T-cell (primary cell): ENCODE measurements around the gene SENP3. TPM values are rescaled to one million over a fixed set of nuclear protein-coding genes. Genes with fewer than 3 reads are reported as not detected.
A peak's percentile ranks its signal among the peaks of the same experiment; 100 is the strongest.

Experiments used
- ATAC-seq, 4 experiments: fragments of 200-7000 bp in 3 of 4; fragments of 150-1000 bp in 1 of 4; cut with Tn5 transposase; replicated peaks in 1 of 4; 1 replicate in 3 of 4; 2 replicates in 1 of 4; pipeline ENCODE4 v1.10.0; 2021; ENCODE audit warnings: moderate library complexity in 3 of 4, mild to moderate bottlenecking in 2 of 4, moderate number of reproducible peaks in 1 of 4
- CTCF ChIA-PET, 2 donors: fragments of 300-600 bp; sonication (Branson Sonifier 250); formaldehyde crosslinking; loops; one replicate each; lab custom pipeline; 2022; ENCODE audit warnings: antibody characterized with exemption in 2 of 2; lab: Charles Lee
- POLR2A ChIA-PET, 2 donors: fragments of 300-600 bp; sonication (Branson Sonifier 250); formaldehyde crosslinking; loops; one replicate each; lab custom pipeline; 2022; ENCODE audit warnings: antibody characterized with exemption in 2 of 2; lab: Charles Lee
- DNase-seq, 35 experiments: peaks; one replicate each; pipeline versions ENCODE4 v3.0.0 to v3.0.0-alpha.2; 2013 to 2023
- H3K27ac ChIP-seq: one replicate; pipeline ENCODE4 v1.5.1; 2013; ENCODE audit warnings: low read length
- H3K27me3 ChIP-seq, 2 experiments: replicated peaks in 1 of 2; 1 replicate in 1 of 2; 2 replicates in 1 of 2; pipeline versions ENCODE4 v1.6.1 to v1.7.0; 2013; ENCODE audit warnings: low read length in 1 of 2, mixed read lengths in 1 of 2; ENCODE audit not compliant: control insufficient read depth in 2 of 2, insufficient read depth in 2 of 2; ENCODE audit errors: extremely low read depth in 1 of 2
- H3K36me3 ChIP-seq, 2 donors: 1 replicate in 1 of 2; 2 replicates in 1 of 2; pipeline versions ENCODE4 v1.6.1 to v1.7.0; 2013; ENCODE audit warnings: low read length in 1 of 2; ENCODE audit not compliant: control insufficient read depth in 2 of 2, insufficient read depth in 1 of 2; ENCODE audit errors: extremely low read depth in 1 of 2
- H3K4me1 ChIP-seq, 2 experiments: 1 replicate in 1 of 2; 2 replicates in 1 of 2; pipeline versions ENCODE4 v1.6.1 to v1.7.0; 2013; ENCODE audit warnings: low read length in 2 of 2, mixed read lengths in 1 of 2; ENCODE audit not compliant: insufficient read depth in 2 of 2, control insufficient read depth in 1 of 2; ENCODE audit errors: extremely low read depth in 1 of 2
- H3K4me3 ChIP-seq, 2 donors: 1 replicate in 1 of 2; 2 replicates in 1 of 2; pipeline versions ENCODE4 v1.5.1 to v1.7.0; 2013; ENCODE audit warnings: mild to moderate bottlenecking in 2 of 2, low read length in 1 of 2, moderate library complexity in 1 of 2; ENCODE audit not compliant: control insufficient read depth in 1 of 2; ENCODE audit errors: extremely low read depth in 1 of 2
- H3K9me3 ChIP-seq: 2 replicates; pipeline ENCODE4 v1.7.0; 2013
- H3K27ac Mint-ChIP-seq, 2 donors: one replicate each; pipeline ENCODE4 v1.8.0; 2020 to 2021; ENCODE audit warnings: mild to moderate bottlenecking in 2 of 2, mixed read lengths in 2 of 2
- H3K27me3 Mint-ChIP-seq, 2 donors: one replicate each; pipeline ENCODE4 v1.8.0; 2021 to 2022; ENCODE audit warnings: mixed read lengths in 2 of 2
- H3K36me3 Mint-ChIP-seq: one replicate; pipeline ENCODE4 v1.8.0; 2021; ENCODE audit warnings: mixed read lengths
- H3K4me1 Mint-ChIP-seq, 3 donors: one replicate each; pipeline ENCODE4 v1.8.0; 2020 to 2022; ENCODE audit warnings: mixed read lengths in 3 of 3, mild to moderate bottlenecking in 1 of 3
- H3K4me3 Mint-ChIP-seq, 3 donors: one replicate each; pipeline ENCODE4 v1.8.0; 2020 to 2022; ENCODE audit warnings: mild to moderate bottlenecking in 3 of 3, mixed read lengths in 3 of 3, moderate library complexity in 3 of 3
- H3K9me3 Mint-ChIP-seq, 3 donors: one replicate each; pipeline ENCODE4 v1.8.0; 2020 to 2022; ENCODE audit warnings: mixed read lengths in 3 of 3
- WGBS: methylation state at CpG from one replicate; pipeline ENCODE4 v1.1.5; 2013; ENCODE audit warnings: missing lambda C conversion rate; ENCODE audit not compliant: insufficient coverage; 5-methylcytosine and 5-hydroxymethylcytosine counted together
- total RNA-seq, 35 experiments: library from RNA in 6 of 35; stranded (reverse) in 6 of 35; fragments of 120-200 nt in 1 of 35; gene quantifications; one replicate each; pipeline versions ENCODE4 v1.2.1 to v1.2.4 and lab custom pipeline; 2013 to 2026

SENP3 gene
- total RNA-seq, 5 donors from 2014 or later (not counting 1 experiment from before 2014, with no cell fraction given) = 38.7 to 43.3 (median 42.6) TPM

GRCh38 chr17:7587420-7588151 is 25.9 kb downstream of the SENP3 start:
- Mint-ChIP-seq H3K4me3 (no peak overlapping the region), H3K27me3 (no peaks in the 10 kb centered on the region), H3K4me1 (peaks cover 20 to 24% (median 23%) of the 10 kb centered on the region in 3 donors), H3K9me3 (no peaks in the 10 kb centered on the region), H3K36me3 (peaks cover 20% of the 10 kb centered on the region), H3K27ac (no peak overlapping the region)
- no peak for ATAC-seq
- H3K4me3 ChIP-seq = no peak overlapping the region
- peaks cover 17 to 39% of the 10 kb centered on the region in 2 experiments for H3K4me1 ChIP-seq
- H3K36me3 ChIP-seq = peaks cover 12 to 48% of the 10 kb centered on the region in 2 donors
- 77% methylated on average over 3 of the region's 12 CpGs for WGBS
- ChIA-PET CTCF (interaction anchor here in 1 of 2 donors (0.6 kb wide), 1 partner anchor 211 kb away, joined by 3 read pairs; no protein-coding TSS in a partner anchor), POLR2A (interaction anchor here in 1 of 2 donors (0.5 kb wide), 1 partner anchor 47 kb away, joined by 9 read pairs; no protein-coding TSS in a partner anchor)
- DNase-seq = no peak
- H3K27me3 ChIP-seq = no peaks in the 10 kb centered on the region
- no peak overlapping the region for H3K27ac ChIP-seq
- H3K9me3 ChIP-seq = no peaks in the 10 kb centered on the region

GRCh38 chr17:7588553-7589203 is 27.0 kb downstream of the SENP3 start:
- CTCF ChIA-PET = interaction anchor here (0.8 to 1.5 kb wide), 9 partner anchors 28 to 233 kb away, joined by 3 to 6 read pairs (median 4); partner anchors contain the start of gene TP53 (in 1 of the 2)
- H3K4me1 Mint-ChIP-seq = peaks cover 13 to 23% (median 18%) of the 10 kb centered on the region in 3 donors
- ATAC-seq = peak in 1 of 4 experiments; percentile 7
- POLR2A ChIA-PET = interaction anchor here in 1 of 2 donors (0.6 kb wide), 2 partner anchors 101 to 314 kb away, joined by 3 read pairs; no protein-coding TSS in a partner anchor
- no peaks in the 10 kb centered on the region for H3K27me3 ChIP-seq
- H3K9me3 ChIP-seq = no peaks in the 10 kb centered on the region
- H3K9me3 Mint-ChIP-seq = no peaks in the 10 kb centered on the region
- peaks cover 9 to 29% of the 10 kb centered on the region in 2 experiments for H3K4me1 ChIP-seq
- WGBS = 94% methylated on average over 26 of the region's 30 CpGs
- H3K27ac ChIP-seq = no peak overlapping the region
- no peak for DNase-seq
- no peak overlapping the region for H3K4me3 Mint-ChIP-seq
- H3K36me3 Mint-ChIP-seq = peaks cover 28% of the 10 kb centered on the region
- peaks cover 9 to 59% of the 10 kb centered on the region in 2 donors for H3K36me3 ChIP-seq
- H3K27me3 Mint-ChIP-seq = no peaks in the 10 kb centered on the region
- no peak overlapping the region for H3K4me3 ChIP-seq
- H3K27ac Mint-ChIP-seq = no peak overlapping the region

GRCh38 chr17:7589204-7589868 is 27.6 kb downstream of the SENP3 start:
- ChIA-PET CTCF (interaction anchor here (0.6 to 1.5 kb wide), 9 partner anchors 74 to 234 kb away, joined by 3 to 6 read pairs (median 4); partner anchors contain the start of gene TP53 (in 1 of the 2)), POLR2A (interaction anchor here (0.6 to 1.2 kb wide), 4 partner anchors 98 to 351 kb away, joined by 3 to 4 read pairs (median 3); no protein-coding TSS in a partner anchor)
- H3K4me1 ChIP-seq = peaks cover 6 to 27% of the 10 kb centered on the region in 2 experiments
- H3K4me3 ChIP-seq = no peak overlapping the region
- no peaks in the 10 kb centered on the region for H3K27me3 Mint-ChIP-seq
- peak; percentile 76 to 84 (median 76) for ATAC-seq
- no peaks in the 10 kb centered on the region for H3K9me3 ChIP-seq
- peaks cover 34% of the 10 kb centered on the region for H3K36me3 Mint-ChIP-seq
- H3K27ac ChIP-seq = no peak overlapping the region
- no peak overlapping the region for H3K27ac Mint-ChIP-seq
- H3K9me3 Mint-ChIP-seq = no peaks in the 10 kb centered on the region
- DNase-seq = peak in 34 of 35 experiments; percentile 35 to 82 (median 60)
- H3K4me1 Mint-ChIP-seq = peaks cover 8 to 16% (median 12%) of the 10 kb centered on the region in 3 donors
- 60% methylated on average over 56 of the region's 56 CpGs for WGBS
- peaks cover 9 to 66% of the 10 kb centered on the region in 2 donors for H3K36me3 ChIP-seq
- H3K4me3 Mint-ChIP-seq = no peak overlapping the region
- H3K27me3 ChIP-seq = no peaks in the 10 kb centered on the region

GRCh38 chr17:7589891-7590691 is 28.4 kb downstream of the SENP3 start, which contains the start of gene SOX15:
SOX15 (minus strand) TSS chr17:7590094; CDS start chr17:7589676, 418 bp downstream.
- ChIA-PET CTCF (interaction anchor here (0.6 to 1.5 kb wide), 5 partner anchors 74 to 153 kb away, joined by 3 to 6 read pairs (median 4); no protein-coding TSS in a partner anchor), POLR2A (interaction anchor here in 1 of 2 donors (0.6 to 1.2 kb wide), 2 partner anchors 98 to 352 kb away, joined by 3 to 4 read pairs; no protein-coding TSS in a partner anchor)
- Mint-ChIP-seq H3K27me3 (no peaks in the 10 kb centered on the region), H3K27ac (no peak within 1 kb of the TSS), H3K4me1 (peaks cover 3 to 9% (median 4%) of the 10 kb centered on the region in 3 donors), H3K4me3 (no peak within 1 kb of the TSS), H3K9me3 (no peaks in the 10 kb centered on the region), H3K36me3 (peaks cover 38% of the 10 kb centered on the region)
- Histone ChIP-seq H3K4me3 (no peak within 1 kb of the TSS), H3K27ac (no peak within 1 kb of the TSS), H3K27me3 (no peaks in the 10 kb centered on the region), H3K9me3 (no peaks in the 10 kb centered on the region), H3K4me1 (peaks cover 2 to 19% of the 10 kb centered on the region in 2 experiments), H3K36me3 (peaks cover 9 to 73% of the 10 kb centered on the region in 2 donors)
- 83% methylated on average over 17 of the region's 24 CpGs for WGBS
- DNase-seq (no peak), ATAC-seq (peak in 1 of 4 experiments; percentile 5)

- POLR2A ChIA-PET = no interaction called here
- H3K9me3 Mint-ChIP-seq = no peaks in the 10 kb centered on the region
- ATAC-seq = no peak
- Histone ChIP-seq H3K9me3 (no peaks in the 10 kb centered on the region), H3K4me3 (no peak overlapping the region), H3K36me3 (peaks cover 13 to 79% of the 10 kb centered on the region in 2 donors), H3K27ac (no peak overlapping the region), H3K27me3 (no peaks in the 10 kb centered on the region), H3K4me1 (peaks cover 0 to 13% of the 10 kb centered on the region in 2 experiments)
- no peaks in the 10 kb centered on the region for H3K27me3 Mint-ChIP-seq
- H3K4me1 Mint-ChIP-seq = peaks cover under 1 to 2% (median 1%) of the 10 kb centered on the region in 3 donors
- 93% methylated on average over 4 of the region's 4 CpGs for WGBS
- peaks cover 44% of the 10 kb centered on the region for H3K36me3 Mint-ChIP-seq
- no peak overlapping the region for H3K4me3 Mint-ChIP-seq
- CTCF ChIA-PET = interaction anchor here in 1 of 2 donors (0.6 kb wide), 1 partner anchor 75 kb away, joined by 3 read pairs; no protein-coding TSS in a partner anchor
- no peak overlapping the region for H3K27ac Mint-ChIP-seq
- DNase-seq = no peak
Measured at GRCh38 chr17:7590743-7591142, 29.0 kb downstream of the SENP3 start.
